ENCODE results near the gene PRKD2.

- peak; percentile 95 for TF ChIP-seq CTCF (IDR thresholded peaks at IDR 0.05; ENCODE audit: borderline replicate concordance, extremely low read depth, low read length, poor library complexity, severe bottlenecking)
- TF ChIP-seq EZH2 (IDR thresholded peaks at IDR 0.05; ENCODE audit: borderline replicate concordance, low read depth, low read length, severe bottlenecking), result no peak
Measured at GRCh38 chr19:46704379-46705076, 12.4 kb downstream of the PRKD2 start.

Data from DND-41 (cell line).